SK-N-SH (cell line): ENCODE results near the gene ADIPOR2.

Experiments
- CTCF ChIP-seq: fragments of 200-600 bp; sonication (generic); IDR thresholded peaks from 2 replicates; pipeline ENCODE4 v1.6.1; 2017; ENCODE audit warnings: antibody characterized with exemption, mild to moderate bottlenecking, moderate library complexity
- FOSL2 ChIP-seq: IDR thresholded peaks from 2 replicates; pipeline ENCODE4 v1.4.0; 2012; ENCODE audit warnings: low read depth, mild to moderate bottlenecking, moderate library complexity, borderline replicate concordance
- FOXM1 ChIP-seq: IDR thresholded peaks from 2 replicates; pipeline ENCODE4 v1.4.0; 2012; ENCODE audit warnings: low read depth, mild to moderate bottlenecking
- MAX ChIP-seq: IDR thresholded peaks from 2 replicates; pipeline ENCODE4 v1.4.0; 2012; ENCODE audit warnings: low read depth
- MXI1 ChIP-seq: IDR thresholded peaks from 2 replicates; pipeline ENCODE4 v1.6.1; 2012; ENCODE audit warnings: mild to moderate bottlenecking, low read depth, low read length, improper control_type of control experiment
- PBX3 ChIP-seq: IDR thresholded peaks from 2 replicates; pipeline ENCODE4; 2012
- POLR2AphosphoS5 ChIP-seq: IDR thresholded peaks from 2 replicates; pipeline ENCODE4 v1.6.1; 2012; ENCODE audit warnings: low read depth, low read length
- RAD21 ChIP-seq: IDR thresholded peaks from 2 replicates; pipeline ENCODE4 v1.6.1; 2012; ENCODE audit warnings: mild to moderate bottlenecking, low read length
- TAF1 ChIP-seq: IDR thresholded peaks from 2 replicates; pipeline ENCODE4 v1.6.1; 2012; ENCODE audit warnings: low read depth, mild to moderate bottlenecking, low read length, moderate library complexity, borderline replicate concordance
- USF1 ChIP-seq: IDR thresholded peaks from 2 replicates; pipeline ENCODE4 v1.4.0; 2012; ENCODE audit warnings: low read depth, borderline replicate concordance
- USF2 ChIP-seq: fragments of 150-350 bp; IDR thresholded peaks from 2 replicates; pipeline ENCODE4 v1.6.1; 2017; ENCODE audit warnings: antibody characterized with exemption, low read length, low read depth, borderline replicate concordance

GRCh38 chr12:1758887-1759286, 68.0 kb downstream of the ADIPOR2 start:
- TF ChIP-seq CTCF (no peak), RAD21 (no peak), FOXM1 (no peak), USF1 (no peak), TAF1 (no peak), USF2 (no peak), PBX3 (no peak), MAX (no peak), MXI1 (no peak), FOSL2 (no peak), POLR2AphosphoS5 (no peak)
